GM12892 (cell line): ENCODE results near the gene FGFRL1.

ENCODE experiments used
- POLR2A ChIP-seq: IDR thresholded peaks from 2 replicates; pipeline ENCODE4 v1.6.1; 2011; ENCODE audit warnings: low read depth, low read length, control low read depth
- POLR2AphosphoS5 ChIP-seq: IDR thresholded peaks from 2 replicates; pipeline ENCODE4 v1.6.1; 2011; ENCODE audit warnings: low read depth, low read length, control low read depth
- TAF1 ChIP-seq: IDR thresholded peaks from 2 replicates; pipeline ENCODE4 v1.6.1; 2011; ENCODE audit warnings: low read depth, mild to moderate bottlenecking, control low read depth, low read length, borderline replicate concordance

DNA sequence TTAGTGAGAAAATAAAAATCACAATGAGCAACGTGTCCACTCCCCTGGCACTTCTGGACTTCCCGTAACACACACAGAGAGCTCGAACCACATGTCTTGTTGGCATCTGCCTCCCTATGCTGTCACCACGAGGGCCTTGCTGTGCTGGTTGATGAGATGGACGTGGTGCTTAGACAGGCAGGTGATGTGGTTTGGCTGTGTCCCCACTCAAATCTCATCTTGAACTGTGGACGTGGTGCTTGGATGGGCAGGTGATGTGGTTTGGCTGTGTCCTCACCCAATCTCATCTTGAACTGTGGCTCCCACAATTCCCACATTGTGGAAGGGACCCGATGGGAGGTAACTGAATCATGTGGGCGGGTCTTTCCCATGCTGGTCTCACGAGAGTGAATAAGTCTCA lies 40.0 kb downstream of the FGFRL1 start:
- no peak for TF ChIP-seq TAF1
- no peak for TF ChIP-seq POLR2AphosphoS5
- no peak for TF ChIP-seq POLR2A
